H1 (cell line): Measurements from ENCODE around the gene LONRF2. TPM values are rescaled to one million over a fixed set of nuclear protein-coding genes. Genes with fewer than 3 reads are reported as not detected.

Experiments
- CTCF ChIA-PET: fragments of 300-600 bp; sonication (Branson Sonifier 250); formaldehyde crosslinking; loops from one replicate; lab custom pipeline; 2021; ENCODE audit not compliant: partially characterized antibody; lab: Charles Lee
- POLR2A ChIA-PET: fragments of 300-600 bp; sonication (Branson Sonifier 250); formaldehyde crosslinking; loops from one replicate; lab custom pipeline; 2021; ENCODE audit warnings: inconsistent platforms; ENCODE audit not compliant: partially characterized antibody; lab: Charles Lee
- DNase-seq, 2 experiments: peaks; one replicate each; pipeline versions ENCODE4 v3.0.0 to v3.0.0-alpha.2; 2010 to 2022; ENCODE audit warnings: low spot score in 2 of 2, low read depth in 1 of 2, mixed read lengths in 1 of 2
- FAIRE-seq: peaks from 2 replicates; lab custom pipeline; 2011; peaks lifted over from hg19 to GRCh38; lab: Jason Lieb, UNC
- H2AFZ ChIP-seq: 2 replicates; pipeline ENCODE4 v1.8.1; 2012; ENCODE audit warnings: low read length, inconsistent platforms
- H2AK5ac ChIP-seq: 2 replicates; pipeline ENCODE4 v1.6.1; 2013; ENCODE audit warnings: low read depth, low read length
- H2BK120ac ChIP-seq: replicated peaks from 2 replicates; pipeline ENCODE3; 2013; ENCODE audit warnings: low read depth, low read length, inconsistent platforms
- H2BK12ac ChIP-seq: 2 replicates; pipeline ENCODE4 v1.6.1; 2013; ENCODE audit warnings: low read depth, low read length
- H2BK15ac ChIP-seq: 2 replicates; pipeline ENCODE4 v1.6.1; 2013; ENCODE audit warnings: low read length
- H2BK20ac ChIP-seq: 2 replicates; pipeline ENCODE4 v1.6.1; 2013; ENCODE audit warnings: low read length
- H2BK5ac ChIP-seq: 2 replicates; pipeline ENCODE4 v1.6.1; 2013; ENCODE audit warnings: low read depth, low read length
- H3K14ac ChIP-seq: 2 replicates; pipeline ENCODE4 v1.6.1; 2013; ENCODE audit warnings: inconsistent platforms; ENCODE audit not compliant: insufficient read length
- H3K18ac ChIP-seq: 2 replicates; pipeline ENCODE4 v1.6.1; 2013; ENCODE audit warnings: low read length; ENCODE audit errors: extremely low read depth
- H3K23ac ChIP-seq: 2 replicates; pipeline ENCODE4 v1.6.1; 2013; ENCODE audit warnings: inconsistent platforms; ENCODE audit not compliant: insufficient read length
- H3K23me2 ChIP-seq: 2 replicates; pipeline ENCODE4 v1.6.1; 2013; ENCODE audit warnings: low read depth, low read length
- H3K27ac ChIP-seq: 2 replicates; pipeline ENCODE4 v1.6.1; 2011; ENCODE audit warnings: low read depth, low read length, inconsistent platforms
- H3K27me3 ChIP-seq, 4 experiments: replicated peaks in 1 of 4; 1 replicate in 1 of 4; 2 replicates in 3 of 4; pipeline versions ENCODE4 v1.6.1 to v1.8.1; 2011 to 2013; ENCODE audit warnings: low read length in 3 of 4, mild to moderate bottlenecking in 3 of 4, inconsistent platforms in 2 of 4, mixed read lengths in 2 of 4, moderate library complexity in 1 of 4; ENCODE audit not compliant: control insufficient read depth in 3 of 4, insufficient read depth in 3 of 4; ENCODE audit errors: extremely low read depth in 1 of 4
- H3K36me3 ChIP-seq, 4 experiments: 2 replicates each; pipeline versions ENCODE4 v1.6.1 to v1.8.1; 2011 to 2013; ENCODE audit warnings: mild to moderate bottlenecking in 4 of 4, low read length in 3 of 4, moderate library complexity in 2 of 4, control low read depth in 1 of 4, inconsistent platforms in 1 of 4; ENCODE audit not compliant: insufficient read depth in 4 of 4, control insufficient read depth in 2 of 4
- H3K4ac ChIP-seq: replicated peaks from 2 replicates; pipeline ENCODE3; 2013; ENCODE audit warnings: low read length, low read depth, mixed read lengths, inconsistent platforms; ENCODE audit not compliant: insufficient read length
- H3K4me1 ChIP-seq, 4 experiments: replicated peaks in 1 of 4; 1 replicate in 1 of 4; 2 replicates in 3 of 4; pipeline versions ENCODE4 v1.6.1 to v1.8.1; 2011 to 2013; ENCODE audit warnings: low read length in 3 of 4, inconsistent platforms in 2 of 4, mixed read lengths in 1 of 4; ENCODE audit not compliant: insufficient read depth in 4 of 4, control insufficient read depth in 3 of 4
- H3K4me2 ChIP-seq, 2 experiments: 2 replicates each; pipeline versions ENCODE4 v1.6.1 to v1.8.1; 2011 to 2013; ENCODE audit warnings: low read depth in 2 of 2, low read length in 2 of 2, control low read depth in 1 of 2, inconsistent platforms in 1 of 2, mild to moderate bottlenecking in 1 of 2; ENCODE audit not compliant: insufficient read depth in 1 of 2
- H3K4me3 ChIP-seq, 4 experiments: fragments of 200-600, 300-600 bp in 1 of 4; sonication (generic), shearing (Covaris generic), sonication (Bioruptor Twin) in 1 of 4; 2 replicates each; pipeline versions ENCODE4 v1.5.1 to v1.8.1; 2011 to 2016; ENCODE audit warnings: low read length in 4 of 4, low read depth in 3 of 4, control low read depth in 2 of 4, inconsistent platforms in 2 of 4, mild to moderate bottlenecking in 2 of 4, mixed read lengths in 1 of 4, moderate library complexity in 1 of 4; ENCODE audit not compliant: insufficient read depth in 2 of 4; ENCODE audit errors: extremely low read depth in 1 of 4
- H3K56ac ChIP-seq: replicated peaks from 2 replicates; pipeline ENCODE3; 2013; ENCODE audit warnings: low read depth, mild to moderate bottlenecking, mixed read lengths, low read length, inconsistent platforms; ENCODE audit not compliant: insufficient read length
- H3K79me1 ChIP-seq: 2 replicates; pipeline ENCODE4 v1.6.1; 2013; ENCODE audit warnings: low read depth, low read length, control low read depth
- H3K79me2 ChIP-seq, 2 experiments: 2 replicates each; pipeline versions ENCODE4 v1.6.1 to v1.8.1; 2012 to 2013; ENCODE audit warnings: low read length in 2 of 2, mild to moderate bottlenecking in 2 of 2, inconsistent platforms in 1 of 2; ENCODE audit not compliant: insufficient read depth in 2 of 2, control insufficient read depth in 1 of 2
- H3K9ac ChIP-seq, 4 experiments: replicated peaks in 1 of 4; 1 replicate in 1 of 4; 2 replicates in 3 of 4; pipeline versions ENCODE4 v1.6.1 to v1.8.1; 2011 to 2013; ENCODE audit warnings: low read depth in 3 of 4, low read length in 3 of 4, control low read depth in 2 of 4, mild to moderate bottlenecking in 2 of 4, moderate library complexity in 2 of 4, inconsistent platforms in 1 of 4; ENCODE audit errors: extremely low read depth in 1 of 4
- H3K9me3 ChIP-seq, 2 experiments: 2 replicates each; pipeline versions ENCODE4 v1.6.1 to v1.8.1; 2012 to 2013; ENCODE audit warnings: mild to moderate bottlenecking in 2 of 2, moderate library complexity in 2 of 2, control low read depth in 1 of 2, inconsistent platforms in 1 of 2, low read depth in 1 of 2, low read length in 1 of 2, mixed read lengths in 1 of 2; ENCODE audit not compliant: insufficient read depth in 2 of 2
- H4K20me1 ChIP-seq, 2 experiments: replicated peaks in 1 of 2; 2 replicates each; pipeline versions ENCODE3 to v1.8.1; 2011 to 2013; ENCODE audit warnings: inconsistent platforms in 2 of 2, low read length in 2 of 2, mild to moderate bottlenecking in 1 of 2; ENCODE audit not compliant: insufficient read depth in 2 of 2, control insufficient read depth in 1 of 2
- H4K5ac ChIP-seq: 2 replicates; pipeline ENCODE4 v1.6.1; 2013; ENCODE audit warnings: low read length, low read depth, mixed read lengths, inconsistent platforms; ENCODE audit not compliant: insufficient read length
- H4K8ac ChIP-seq: 2 replicates; pipeline ENCODE4 v1.8.0; 2013; ENCODE audit warnings: mild to moderate bottlenecking, moderate library complexity, low read length, inconsistent platforms; ENCODE audit not compliant: insufficient read depth; ENCODE audit errors: extremely low read depth
- H4K91ac ChIP-seq: replicated peaks from 2 replicates; pipeline ENCODE3; 2013; ENCODE audit warnings: low read length, mixed read lengths, inconsistent platforms; ENCODE audit not compliant: insufficient read length
- JUND ChIP-seq: IDR thresholded peaks from 2 replicates; pipeline ENCODE4 v1.6.1; 2011; ENCODE audit warnings: mild to moderate bottlenecking, improper control_type of control experiment, low read length
- RNF2 ChIP-seq: fragments of 200-900, 300-1000 bp; sonication (generic); IDR thresholded peaks from 2 replicates; pipeline ENCODE4 v1.7.1; 2016; ENCODE audit warnings: borderline replicate concordance, low read depth, mild to moderate bottlenecking, antibody characterized with exemption, low read length; ENCODE audit not compliant: poor library complexity, severe bottlenecking; ENCODE audit errors: missing control alignments
- SIRT6 ChIP-seq: IDR thresholded peaks from one replicate; pipeline ENCODE4 v1.7.1; 2012; ENCODE audit warnings: low read length, inconsistent platforms
- SUZ12 ChIP-seq: fragments of 200-600 bp; sonication (generic); IDR thresholded peaks from 2 replicates; pipeline ENCODE4 v1.6.1; 2012; ENCODE audit warnings: mild to moderate bottlenecking, inconsistent platforms, low read length, moderate library complexity, mixed read lengths
- TCF12 ChIP-seq: IDR thresholded peaks from 2 replicates; pipeline ENCODE4 v1.6.1; 2011; ENCODE audit warnings: low read depth, mild to moderate bottlenecking, low read length
- WGBS, 2 experiments: shearing (Covaris generic) in 1 of 2; methylation state at CpG; one replicate each; pipeline versions ENCODE4 v1.1.6 to v1.1.7; 2013 to 2015; ENCODE audit warnings: low lambda C conversion rate in 2 of 2, mixed read lengths in 2 of 2, inconsistent platforms in 1 of 2, low coverage in 1 of 2, missing lambda C conversion rate in 1 of 2; ENCODE audit not compliant: insufficient replicate concordance in 2 of 2, insufficient coverage in 1 of 2, insufficient read length in 1 of 2; ENCODE audit errors: extremely low coverage in 1 of 2, missing lambda C conversion rate in 1 of 2; 5-methylcytosine and 5-hydroxymethylcytosine counted together
- polyA plus RNA-seq, 7 experiments: library from polyadenylated mRNA; depleted of rRNA in 3 of 7; stranded (reverse) in 5 of 7; unstranded in 2 of 7; fragments of >200 nt in 5 of 7; fragments of 200-250 nt in 2 of 7; gene quantifications; 1 replicate in 5 of 7; 2 replicates in 1 of 7; 4 replicates in 1 of 7; pipeline versions ENCODE4 v1.2.1 to v1.2.3, GENCODE V29; 2011 to 2013; ENCODE audit warnings: missing spikeins in 2 of 7, mixed read lengths in 2 of 7
- total RNA-seq: library from RNA; stranded (reverse); fragmentation: NEBNext Ultra II Directional; extraction: Animal tissue kit (Norgen Biotek cat#: 25700); gene quantifications from 2 replicates; pipeline ENCODE4 v1.2.1, GENCODE V29; 2021

LONRF2 gene
- total and polyA plus RNA-seq, 2 of the 8 experiments (the other 6 are each of a cell fraction or from before 2014, with no cell fraction given), result 0.24 to 0.74 TPM

GRCh38 chr2:100276716-100277115 lies 45.6 kb downstream of the LONRF2 start:
- H3K18ac ChIP-seq, result no peak overlapping the region

More at GRCh38 chr2:100276716-100277115, 45.6 kb downstream of the LONRF2 start:
- Histone ChIP-seq H3K79me2 (no peaks in the 10 kb centered on the region), H4K8ac (no peak overlapping the region), H3K4ac (no peak overlapping the region), H3K14ac (no peak overlapping the region), H2BK5ac (no peak overlapping the region), H2BK120ac (no peak overlapping the region), H3K4me1 (peaks cover 0 to 10% (median 4%) of the 10 kb centered on the region in 4 experiments; a peak in 4 of 7 replicates), H4K5ac (no peak overlapping the region), H3K36me3 (no peaks in the 10 kb centered on the region), H4K20me1 (no peaks in the 10 kb centered on the region), H3K9me3 (no peaks in the 10 kb centered on the region), H3K4me2 (no peak overlapping the region), H3K27me3 (no peaks in the 10 kb centered on the region), H2AK5ac (no peak overlapping the region), H2BK12ac (no peak overlapping the region), H3K27ac (no peak overlapping the region), H3K56ac (no peak overlapping the region), H2AFZ (no peak overlapping the region), H3K9ac (no peak overlapping the region), H2BK15ac (no peak overlapping the region), H3K79me1 (no peaks in the 10 kb centered on the region), H3K4me3 (no peak overlapping the region), H4K91ac (no peak overlapping the region), H3K23ac (no peak overlapping the region), H2BK20ac (no peak overlapping the region), H3K23me2 (no peaks in the 10 kb centered on the region)
- TF ChIP-seq JUND (no peak), SIRT6 (no peak), RNF2 (no peak), TCF12 (no peak), SUZ12 (no peak)
- 88% methylated on average over 4 of the region's 4 CpGs; no CpG with 5 or more reads in 1 of the 2 experiments for WGBS, 2 experiments
- ChIA-PET POLR2A (no interaction called here), CTCF (interaction anchor here (0.7 to 10.0 kb wide), 2 partner anchors 15 to 147 kb away, joined by 4 to 103 read pairs; no protein-coding TSS in a partner anchor)
- FAIRE-seq, result no peak
- peak in 1 of 2 experiments; percentile 29 for DNase-seq
